22Rv1 (cell line): ENCODE measurements around the gene RTTN.

Experiments
- CTCF ChIP-seq: fragments of 450-650 bp; IDR thresholded peaks from 2 replicates; pipeline ENCODE4 v1.5.1; 2017; ENCODE audit warnings: mild to moderate bottlenecking
- ZFX ChIP-seq: fragments of 450-650 bp; IDR thresholded peaks from 2 replicates; pipeline ENCODE4 v1.6.1; 2017; ENCODE audit warnings: antibody characterized with exemption, borderline replicate concordance

GRCh38 chr18:70085641-70086040 is 119.8 kb downstream of the RTTN start:
- TF ChIP-seq CTCF (no peak), ZFX (no peak)
